ENCODE data around the gene TMEM250.

Gene TMEM250

GRCh38 chr9:136093995-136094881 is 24.4 kb downstream of the TMEM250 start:
- no peak for DNase-seq

- peak; percentile 22 for DNase-seq
Observed at GRCh38 chr9:136093346-136093986, 25.2 kb downstream of the TMEM250 start.

DNA sequence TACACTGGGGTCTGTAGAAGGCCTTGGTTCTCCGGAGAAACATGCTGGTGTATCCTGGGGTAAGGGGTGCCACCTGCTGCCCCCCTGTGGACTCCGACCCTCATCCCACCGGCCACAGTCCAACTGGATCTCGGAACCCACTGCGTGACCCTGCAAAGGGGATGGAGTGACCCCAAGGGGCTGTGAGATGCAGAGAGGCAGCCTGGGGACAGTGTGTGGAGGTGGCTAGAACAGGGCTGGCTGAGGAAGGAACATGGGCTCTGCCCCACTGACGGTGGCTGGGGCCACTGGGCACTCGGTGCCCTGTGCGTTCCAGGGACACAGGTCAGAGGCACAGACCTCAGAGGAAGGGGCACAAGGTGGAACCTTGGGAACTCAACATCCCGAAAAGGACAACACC is 25.9 kb downstream of the TMEM250 start:
- DNase-seq: no peak

- DNase-seq: no peak
Observed at GRCh38 chr9:136092353-136092650, 26.4 kb downstream of the TMEM250 start.

- no peak for DNase-seq
Observed at GRCh38 chr9:136091582-136092352, 26.9 kb downstream of the TMEM250 start.

- no peak for DNase-seq
Observed at GRCh38 chr9:136090768-136091581, 27.7 kb downstream of the TMEM250 start.

GRCh38 chr9:136090056-136090735 is 28.5 kb downstream of the TMEM250 start:
- no peak for DNase-seq

GRCh38 chr9:136089697-136090045 is 29.0 kb downstream of the TMEM250 start:
- peak; percentile 54 for DNase-seq

DNA sequence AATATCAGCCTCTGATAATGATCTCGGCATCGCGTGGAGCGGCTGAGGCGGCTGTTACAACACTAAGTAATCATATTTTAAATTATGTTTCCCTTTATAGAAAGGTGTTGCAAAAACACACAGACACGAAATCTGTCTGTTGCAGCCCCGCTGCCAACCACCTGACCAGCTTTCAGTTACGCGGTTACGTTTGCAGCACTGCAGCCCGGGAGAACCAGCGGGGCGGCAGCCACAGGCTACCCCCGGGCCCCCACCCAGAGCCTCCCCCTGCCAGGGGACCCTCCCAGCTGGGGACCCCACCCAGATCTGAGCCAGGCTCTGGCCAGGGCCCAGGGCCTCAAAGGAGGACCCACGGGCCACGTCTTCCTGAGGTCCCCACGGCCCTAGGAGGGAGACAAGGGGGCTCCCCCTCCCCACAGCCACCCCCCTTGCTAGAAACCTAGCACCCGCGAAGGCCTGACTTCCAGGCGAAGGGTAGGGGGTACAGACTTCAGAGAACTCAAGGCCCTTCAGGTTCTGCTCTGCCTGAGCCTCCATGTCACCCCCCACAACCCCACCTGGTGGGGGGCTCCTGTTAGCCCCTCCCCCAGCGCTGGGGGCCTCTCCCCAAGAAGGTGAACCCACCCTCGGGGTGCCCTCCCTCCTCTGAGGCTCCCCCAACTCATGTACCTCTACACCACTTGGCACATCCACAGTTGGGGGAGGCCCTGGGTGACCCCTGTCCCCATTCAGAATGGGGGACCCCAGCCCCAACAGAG is 29.6 kb downstream of the TMEM250 start:
- DNase-seq: peak; percentile 28

DNA sequence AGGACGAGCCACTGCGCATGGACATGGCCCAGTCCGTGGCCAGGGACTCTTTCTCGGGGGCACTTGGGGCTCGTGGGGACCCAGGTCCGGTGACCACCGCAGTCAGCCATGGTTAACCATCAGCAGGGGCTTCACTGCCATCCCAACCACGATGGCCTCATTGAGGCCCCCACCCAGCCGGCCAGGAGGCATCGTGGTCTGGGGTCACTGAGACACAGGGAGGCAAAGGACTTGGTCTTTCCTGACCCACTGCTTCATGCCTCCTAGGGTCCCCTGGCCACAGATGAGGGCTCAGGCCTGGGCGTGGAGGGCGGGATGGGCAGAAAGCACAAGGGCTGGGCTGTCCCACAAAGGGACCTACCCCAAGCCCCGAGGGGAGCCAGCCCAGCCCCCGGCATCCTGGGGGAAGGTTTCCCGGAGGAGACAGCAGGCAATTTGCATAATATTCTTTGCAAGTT is 30.2 kb downstream of the TMEM250 start:
- DNase-seq: no peak

GRCh38 chr9:136087741-136088480 is 30.8 kb downstream of the TMEM250 start:
- no peak for DNase-seq

DNA sequence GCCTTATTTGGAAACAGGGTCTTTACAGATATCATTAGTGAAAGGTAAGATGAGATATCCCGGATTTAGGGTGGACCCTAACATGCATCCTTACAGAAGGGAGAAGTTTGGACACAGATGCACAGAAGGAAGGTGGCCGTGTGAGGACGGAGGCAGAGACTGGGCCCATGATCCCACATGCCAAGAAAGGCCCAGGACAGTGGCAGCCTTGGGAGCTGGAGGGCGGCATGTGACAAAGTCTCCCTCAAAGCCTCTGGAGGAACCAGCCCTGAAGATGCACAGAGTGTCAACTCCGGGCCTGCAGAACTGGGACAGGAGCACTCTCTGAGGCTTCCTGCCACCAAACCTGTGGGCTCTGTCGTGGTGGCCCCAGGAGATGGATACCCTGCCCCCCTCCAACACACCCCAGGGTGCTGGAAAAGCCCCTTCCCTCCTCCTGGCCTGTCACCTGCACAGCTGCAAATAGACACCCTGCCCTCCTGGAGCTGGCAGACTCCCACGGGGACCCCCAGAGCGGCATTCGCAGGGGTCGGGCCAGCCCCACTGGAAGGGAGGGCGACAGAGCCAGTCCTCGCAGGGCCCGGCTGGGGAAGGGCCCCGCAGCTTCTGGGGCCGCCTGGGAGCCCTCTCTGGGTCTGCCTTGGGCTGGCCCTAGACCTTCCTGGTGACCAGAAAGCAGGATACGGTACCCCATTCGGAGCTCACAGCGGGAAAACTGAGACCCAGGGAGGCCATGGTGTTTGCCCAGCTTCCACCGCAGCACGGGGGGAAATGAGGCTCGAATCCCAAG is 31.5 kb downstream of the TMEM250 start:
- DNase-seq: no peak

GRCh38 chr9:136086213-136086881 is 32.3 kb downstream of the TMEM250 start:
- DNase-seq: no peak

GRCh38 chr9:136085815-136086212 is 32.9 kb downstream of the TMEM250 start:
- DNase-seq: no peak

GRCh38 chr9:136084063-136084944 is 34.4 kb downstream of the TMEM250 start:
- DNase-seq: no peak

DNA sequence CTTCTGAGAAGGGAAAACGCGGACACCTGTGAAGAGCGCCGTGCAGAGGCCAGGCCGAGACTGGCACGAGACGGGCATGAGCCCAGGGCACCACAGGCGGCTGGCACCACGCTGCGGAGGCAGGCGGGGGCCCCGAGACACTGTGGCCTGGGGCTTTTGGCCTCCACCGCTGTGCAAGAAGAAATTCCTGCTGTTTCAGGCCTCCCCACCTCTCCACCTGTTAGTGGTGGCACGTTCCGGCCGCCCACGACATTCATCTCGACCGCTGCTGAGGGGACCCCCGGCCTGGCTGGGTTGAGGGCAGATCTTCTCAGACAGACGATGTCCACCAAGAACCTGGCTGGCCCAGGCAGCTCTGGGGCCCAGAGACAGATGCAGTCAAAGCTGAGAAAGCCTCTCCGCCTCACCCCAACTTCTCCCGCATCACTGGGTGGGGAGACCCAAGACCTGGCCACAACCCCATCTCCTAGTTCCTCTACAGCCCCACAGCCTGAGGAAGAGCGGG is 35.1 kb downstream of the TMEM250 start:
- no peak for DNase-seq

- DNase-seq: no peak
Observed at GRCh38 chr9:136082496-136083361, 35.9 kb downstream of the TMEM250 start.
